Measurements from ENCODE around the gene LRRC14B.
"Not testable (repeated sequence)": the region's sequence is repeated elsewhere in the genome, so short reads cannot be mapped to it uniquely, and the experiment has no call there.

The LRRC14B gene

GRCh38 chr5:225334-225733 is 34.0 kb downstream of the LRRC14B start:
- Histone ChIP-seq H3K4me2 (no peak overlapping the region), H3K27ac (no peak overlapping the region), H4K20me1 (peaks cover 81% of the 10 kb centered on the region), H3K36me3 (peaks cover 79% of the 10 kb centered on the region), H3K4me3 (no peak overlapping the region), H3K9me3 (no peaks in the 10 kb centered on the region), H3K4me1 (peaks cover 32% of the 10 kb centered on the region), H3K9ac (no peak overlapping the region), H3K27me3 (no peaks in the 10 kb centered on the region)
- no peak for TF ChIP-seq Cebpa-rat (IDR thresholded peaks at IDR 0.05)

- not testable (repeated sequence) for H3K4me2 ChIP-seq, H3K9me3 ChIP-seq, H3K27ac ChIP-seq, H3K27me3 ChIP-seq, H3K9ac ChIP-seq, H3K4me3 ChIP-seq
- Histone ChIP-seq H3K4me1 (peaks cover 12% of the 10 kb centered on the region), H3K36me3 (peaks cover 97% of the 10 kb centered on the region), H4K20me1 (peaks cover 81% of the 10 kb centered on the region)
Observed at GRCh38 chr5:227375-227774, 36.1 kb downstream of the LRRC14B start.

GRCh38 chr5:228886-229285 is 37.6 kb downstream of the LRRC14B start:
- Histone ChIP-seq H3K4me1 (no peaks in the 10 kb centered on the region), H3K4me2 (no peak overlapping the region), H3K4me3 (no peak overlapping the region), H3K27me3 (no peaks in the 10 kb centered on the region), H4K20me1 (peaks cover 75% of the 10 kb centered on the region), H3K9me3 (no peaks in the 10 kb centered on the region), H3K9ac (no peak overlapping the region), H3K36me3 (peaks cover 100% of the 10 kb centered on the region), H3K27ac (no peak overlapping the region)
- TF ChIP-seq Cebpa-rat (IDR thresholded peaks at IDR 0.05) = no peak

- no peaks in the 10 kb centered on the region for H3K4me1 ChIP-seq
- peaks cover 58% of the 10 kb centered on the region for H4K20me1 ChIP-seq
- H3K27me3 ChIP-seq = no peaks in the 10 kb centered on the region
- H3K9ac ChIP-seq = no peak overlapping the region
- no peaks in the 10 kb centered on the region for H3K9me3 ChIP-seq
- no peak overlapping the region for H3K4me3 ChIP-seq
- H3K4me2 ChIP-seq = no peak overlapping the region
- H3K36me3 ChIP-seq = peaks cover 100% of the 10 kb centered on the region
- H3K27ac ChIP-seq = no peak overlapping the region
- TF ChIP-seq Cebpa-rat (IDR thresholded peaks at IDR 0.05) = no peak
Observed at GRCh38 chr5:230711-231110, 39.4 kb downstream of the LRRC14B start.

GRCh38 chr5:231661-232060 is 40.4 kb downstream of the LRRC14B start:
- no peaks in the 10 kb centered on the region for H3K27me3 ChIP-seq
- H3K27ac ChIP-seq = no peak overlapping the region
- no peak overlapping the region for H3K4me3 ChIP-seq
- no peaks in the 10 kb centered on the region for H3K9me3 ChIP-seq
- H3K9ac ChIP-seq = no peak overlapping the region
- H4K20me1 ChIP-seq = peaks cover 49% of the 10 kb centered on the region
- peaks cover 100% of the 10 kb centered on the region for H3K36me3 ChIP-seq
- no peak for TF ChIP-seq Cebpa-rat (IDR thresholded peaks at IDR 0.05)
- no peak overlapping the region for H3K4me2 ChIP-seq
- H3K4me1 ChIP-seq = no peaks in the 10 kb centered on the region

- H3K27me3 ChIP-seq, H3K4me1 ChIP-seq, H3K9ac ChIP-seq, H3K27ac ChIP-seq, H3K9me3 ChIP-seq, H3K4me2 ChIP-seq, H3K4me3 ChIP-seq: not testable (repeated sequence)
- H4K20me1 ChIP-seq = peaks cover 42% of the 10 kb centered on the region
- peaks cover 96% of the 10 kb centered on the region for H3K36me3 ChIP-seq
Observed at GRCh38 chr5:233426-233825, 42.1 kb downstream of the LRRC14B start.

GRCh38 chr5:234450-234849 is 43.2 kb downstream of the LRRC14B start:
- Histone ChIP-seq H3K9ac (no peak overlapping the region), H3K36me3 (peaks cover 96% of the 10 kb centered on the region)
- no peak for TF ChIP-seq Cebpa-rat (IDR thresholded peaks at IDR 0.05)

GRCh38 chr5:235527-235926 is 44.2 kb downstream of the LRRC14B start:
- H3K9ac ChIP-seq, H3K27me3 ChIP-seq, H3K4me1 ChIP-seq, H3K27ac ChIP-seq, H3K4me2 ChIP-seq, H3K4me3 ChIP-seq: not testable (repeated sequence)
- Histone ChIP-seq H3K9me3 (peaks cover 19% of the 10 kb centered on the region), H3K36me3 (peaks cover 96% of the 10 kb centered on the region), H4K20me1 (peaks cover 27% of the 10 kb centered on the region)

More at GRCh38 chr5:234450-234849, 43.2 kb downstream of the LRRC14B start:
- H3K9me3 ChIP-seq = peaks cover 8% of the 10 kb centered on the region
- H3K4me3 ChIP-seq = no peak overlapping the region
- H4K20me1 ChIP-seq = peaks cover 38% of the 10 kb centered on the region
- no peaks in the 10 kb centered on the region for H3K27me3 ChIP-seq
- no peaks in the 10 kb centered on the region for H3K4me1 ChIP-seq
- H3K4me2 ChIP-seq = no peak overlapping the region
- no peak overlapping the region for H3K27ac ChIP-seq

- not testable (repeated sequence) for H3K27ac ChIP-seq, H4K20me1 ChIP-seq, H3K27me3 ChIP-seq, H3K4me1 ChIP-seq, H3K9ac ChIP-seq, H3K4me2 ChIP-seq, H3K4me3 ChIP-seq
- Histone ChIP-seq H3K36me3 (peaks cover 96% of the 10 kb centered on the region), H3K9me3 (peaks cover 43% of the 10 kb centered on the region)
Observed at GRCh38 chr5:237931-238330, 46.6 kb downstream of the LRRC14B start.

GRCh38 chr5:240550-240949 is 49.3 kb downstream of the LRRC14B start:
- not testable (repeated sequence) for H4K20me1 ChIP-seq, H3K27ac ChIP-seq, H3K27me3 ChIP-seq, H3K4me3 ChIP-seq, H3K4me2 ChIP-seq, H3K9ac ChIP-seq
- Histone ChIP-seq H3K4me1 (peaks cover 12% of the 10 kb centered on the region; the same call in 1 of the 2 replicates), H3K9me3 (peaks cover 69% of the 10 kb centered on the region), H3K36me3 (peaks cover 96% of the 10 kb centered on the region)

GRCh38 chr5:241045-241669 is 49.9 kb downstream of the LRRC14B start:
- not testable (repeated sequence) for H3K27ac ChIP-seq, H3K4me2 ChIP-seq, H4K20me1 ChIP-seq, H3K27me3 ChIP-seq, H3K9ac ChIP-seq
- peaks cover 12% of the 10 kb centered on the region; the same call in 1 of the 2 replicates for H3K4me1 ChIP-seq
- H3K4me3 ChIP-seq = 0 out of 2 replicates have a peak overlapping the region, but pooled peaks have one; percentile 33
- peaks cover 75% of the 10 kb centered on the region for H3K9me3 ChIP-seq
- peaks cover 96% of the 10 kb centered on the region for H3K36me3 ChIP-seq

GRCh38 chr5:243683-244367 is 52.5 kb downstream of the LRRC14B start:
- peaks cover 100% of the 10 kb centered on the region for H3K36me3 ChIP-seq
- peak overlapping the region; percentile 39; the same call in 1 of the 2 replicates for H3K4me2 ChIP-seq

GRCh38 chr5:245717-246116 is 54.4 kb downstream of the LRRC14B start:
- peaks cover 100% of the 10 kb centered on the region for H3K36me3 ChIP-seq
- H4K20me1 ChIP-seq, H3K4me3 ChIP-seq, H3K4me2 ChIP-seq, H3K27me3 ChIP-seq, H3K9ac ChIP-seq, H3K27ac ChIP-seq: not testable (repeated sequence)
- H3K9me3 ChIP-seq = peaks cover 97% of the 10 kb centered on the region
- H3K4me1 ChIP-seq = peaks cover 23% of the 10 kb centered on the region

More at GRCh38 chr5:243683-244367, 52.5 kb downstream of the LRRC14B start:
- not testable (repeated sequence) for H3K9ac ChIP-seq, H4K20me1 ChIP-seq, H3K4me3 ChIP-seq, H3K27me3 ChIP-seq
- Histone ChIP-seq H3K9me3 (peaks cover 98% of the 10 kb centered on the region), H3K4me1 (peaks cover 12% of the 10 kb centered on the region; the same call in 1 of the 2 replicates), H3K27ac (peak overlapping the region; percentile 6; the same call in 1 of the 2 replicates)
